ENCODE measurements around the gene L1TD1. TPM values are rescaled to one million over a fixed set of nuclear protein-coding genes. Genes with fewer than 3 reads are reported as not detected.
"Not testable (repeated sequence)": the region's sequence is repeated elsewhere in the genome, so short reads cannot be mapped to it uniquely, and the experiment has no call there.

L1TD1 gene
- total RNA-seq, 1 donor: under 0.01 TPM

- DNase-seq (ENCODE audit: low read depth): no peak
- H3K4me3 ChIP-seq (ENCODE audit: low read depth, low read length): no peak overlapping the region
- TF ChIP-seq, protein P1, sequence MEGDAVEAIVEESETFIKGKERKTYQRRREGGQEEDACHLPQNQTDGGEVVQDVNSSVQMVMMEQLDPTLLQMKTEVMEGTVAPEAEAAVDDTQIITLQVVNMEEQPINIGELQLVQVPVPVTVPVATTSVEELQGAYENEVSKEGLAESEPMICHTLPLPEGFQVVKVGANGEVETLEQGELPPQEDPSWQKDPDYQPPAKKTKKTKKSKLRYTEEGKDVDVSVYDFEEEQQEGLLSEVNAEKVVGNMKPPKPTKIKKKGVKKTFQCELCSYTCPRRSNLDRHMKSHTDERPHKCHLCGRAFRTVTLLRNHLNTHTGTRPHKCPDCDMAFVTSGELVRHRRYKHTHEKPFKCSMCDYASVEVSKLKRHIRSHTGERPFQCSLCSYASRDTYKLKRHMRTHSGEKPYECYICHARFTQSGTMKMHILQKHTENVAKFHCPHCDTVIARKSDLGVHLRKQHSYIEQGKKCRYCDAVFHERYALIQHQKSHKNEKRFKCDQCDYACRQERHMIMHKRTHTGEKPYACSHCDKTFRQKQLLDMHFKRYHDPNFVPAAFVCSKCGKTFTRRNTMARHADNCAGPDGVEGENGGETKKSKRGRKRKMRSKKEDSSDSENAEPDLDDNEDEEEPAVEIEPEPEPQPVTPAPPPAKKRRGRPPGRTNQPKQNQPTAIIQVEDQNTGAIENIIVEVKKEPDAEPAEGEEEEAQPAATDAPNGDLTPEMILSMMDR (IDR thresholded peaks at IDR 0.05; ENCODE audit: insufficient read depth, low read length): no peak
Measured at GRCh38 chr1:62218604-62219003, 24.0 kb downstream of the L1TD1 start.

DNA sequence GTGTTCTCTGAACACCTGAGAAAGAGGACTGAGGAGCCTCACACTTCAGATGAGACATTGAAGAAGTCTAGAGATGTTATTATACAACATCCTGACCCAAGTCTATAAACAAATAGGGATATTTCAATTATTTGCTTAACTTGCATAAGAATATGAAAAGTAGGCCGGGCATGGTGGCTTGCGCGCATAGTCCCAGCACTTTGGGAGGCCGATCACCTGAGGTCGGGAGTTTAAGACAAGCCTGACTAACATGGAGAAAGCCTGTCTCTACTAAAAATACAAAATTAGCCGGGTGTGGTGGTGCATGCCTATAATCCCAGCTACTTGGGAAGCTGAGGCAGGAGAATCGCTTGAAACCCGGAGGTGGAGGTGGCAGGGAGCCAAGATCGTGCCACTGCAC lies 25.8 kb downstream of the L1TD1 start:
- not testable (repeated sequence) for H3K4me3 ChIP-seq (ENCODE audit: low read depth, low read length); DNase-seq (ENCODE audit: low read depth)

GRCh38 chr1:62221171-62221570 lies 26.5 kb downstream of the L1TD1 start:
- no peak overlapping the region for H3K4me3 ChIP-seq (ENCODE audit: low read depth, low read length)
- DNase-seq (ENCODE audit: low read depth): no peak
- TF ChIP-seq, protein P1 (IDR thresholded peaks at IDR 0.05; ENCODE audit: insufficient read depth, low read length): no peak

DNA sequence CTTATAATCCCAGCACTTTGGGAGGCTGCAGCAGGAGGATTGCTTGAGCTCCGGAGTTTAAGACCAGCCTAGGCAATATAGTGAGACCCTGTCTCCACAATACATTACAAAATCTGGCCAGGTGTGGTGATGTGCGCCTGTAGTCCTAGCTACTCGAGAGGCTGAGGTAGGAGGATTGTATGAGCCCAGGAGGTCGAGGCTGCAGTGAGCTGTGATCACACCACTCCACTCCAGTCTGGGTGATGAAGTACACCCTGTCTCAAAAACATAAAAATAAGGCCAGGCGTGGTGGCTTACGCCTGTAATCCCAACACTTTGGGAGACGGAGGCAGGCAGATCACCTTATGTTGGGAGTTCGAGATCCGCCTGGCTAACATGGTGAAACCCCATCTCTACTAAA lies 27.7 kb downstream of the L1TD1 start:
- DNase-seq (ENCODE audit: low read depth): no peak
- H3K4me3 ChIP-seq (ENCODE audit: low read depth, low read length): no peak overlapping the region
- TF ChIP-seq, protein P1 (IDR thresholded peaks at IDR 0.05; ENCODE audit: insufficient read depth, low read length): no peak

DNA sequence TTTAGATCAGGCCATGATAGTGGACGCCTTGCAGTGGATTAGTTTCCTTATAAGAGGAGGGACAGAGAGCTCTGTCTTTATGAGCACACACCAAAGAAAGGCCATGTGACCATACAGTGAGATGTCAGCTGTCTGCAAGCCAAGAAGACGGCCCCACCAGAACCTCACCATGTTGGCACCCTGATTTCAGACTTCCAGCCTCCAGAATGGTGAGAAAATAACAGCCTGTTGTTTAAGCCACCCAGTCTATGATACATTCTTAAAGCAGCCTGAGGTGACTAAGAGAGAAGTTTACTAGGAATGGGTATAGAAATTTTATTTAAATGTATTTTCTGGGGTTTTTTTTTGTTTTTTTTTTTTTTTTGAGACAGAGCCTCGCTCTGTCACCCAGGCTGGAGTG lies 29.5 kb downstream of the L1TD1 start:
- H3K4me3 ChIP-seq (ENCODE audit: low read depth, low read length): no peak overlapping the region
- TF ChIP-seq, protein P1 (IDR thresholded peaks at IDR 0.05; ENCODE audit: insufficient read depth, low read length): no peak
- no peak for DNase-seq (ENCODE audit: low read depth)

GRCh38 chr1:62227496-62227895 lies 32.8 kb downstream of the L1TD1 start:
- DNase-seq (ENCODE audit: low read depth): no peak
- no peak overlapping the region for H3K4me3 ChIP-seq (ENCODE audit: low read depth, low read length)
- TF ChIP-seq, protein P1 (IDR thresholded peaks at IDR 0.05; ENCODE audit: insufficient read depth, low read length): no peak

DNA sequence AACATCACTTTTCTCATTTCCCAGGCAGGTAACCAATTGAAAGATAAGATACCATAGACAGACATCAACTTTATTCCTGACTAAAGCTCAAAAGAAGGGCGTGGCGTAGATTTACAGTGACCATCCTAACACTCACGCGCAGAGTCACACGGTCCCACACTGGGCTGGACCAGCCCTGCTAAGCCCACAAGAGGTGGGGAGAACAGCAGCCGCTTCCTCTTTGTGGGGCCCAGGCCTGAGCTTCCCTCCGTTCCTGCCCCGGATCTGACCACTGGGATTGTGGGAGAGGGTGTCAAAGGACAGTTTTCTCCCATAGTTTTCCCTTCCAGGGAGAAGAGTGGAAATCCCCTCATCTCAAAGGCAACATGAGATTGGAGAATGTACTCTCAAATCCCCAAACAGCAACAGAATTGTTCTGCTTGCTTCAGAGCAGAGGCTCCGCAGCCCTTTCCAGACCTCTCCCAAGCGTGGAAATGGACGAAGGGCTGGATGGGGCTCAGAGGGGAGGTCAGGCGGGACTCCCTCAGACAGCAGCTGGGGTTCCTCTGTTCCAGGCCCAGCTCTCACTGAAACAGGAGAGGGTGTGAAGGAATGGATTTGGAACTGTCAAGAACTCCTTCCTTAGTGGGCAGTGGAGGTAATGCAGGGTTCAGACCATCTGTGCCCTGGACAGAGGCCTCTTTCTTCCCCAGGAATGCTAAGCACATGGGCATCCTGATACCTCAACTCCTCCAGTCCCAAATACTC lies 33.7 kb downstream of the L1TD1 start:
- TF ChIP-seq, protein P1 (IDR thresholded peaks at IDR 0.05; ENCODE audit: insufficient read depth, low read length): no peak
- H3K4me3 ChIP-seq (ENCODE audit: low read depth, low read length): no peak overlapping the region
- no peak for DNase-seq (ENCODE audit: low read depth)
